T-helper 1 cell treated with Interleukin-12 subunit alpha and Interleukin-12 subunit beta and Interleukin-4 antibody, amounts not matched to agents 30 μg/mL and 1 μg/mL, for 36 hours (primary cell): Measurements from ENCODE around the gene ZMAT5.

Experiments
- H3K27ac Mint-ChIP-seq: one replicate; pipeline ENCODE4 v1.8.0; 2021; ENCODE audit warnings: mild to moderate bottlenecking, mixed read lengths
- H3K27me3 Mint-ChIP-seq: one replicate; pipeline ENCODE4 v1.8.0; 2021; ENCODE audit warnings: low read depth, mixed read lengths
- H3K36me3 Mint-ChIP-seq: one replicate; pipeline ENCODE4 v1.8.0; 2021; ENCODE audit warnings: low read depth, mixed read lengths
- H3K4me1 Mint-ChIP-seq: one replicate; pipeline ENCODE4 v1.8.0; 2021; ENCODE audit warnings: low read depth, mixed read lengths
- H3K4me3 Mint-ChIP-seq: one replicate; pipeline ENCODE4 v1.8.0; 2021; ENCODE audit warnings: mild to moderate bottlenecking, moderate library complexity, mixed read lengths
- H3K9me3 Mint-ChIP-seq: one replicate; pipeline ENCODE4 v1.8.0; 2021; ENCODE audit warnings: mixed read lengths

Gene ZMAT5

DNA sequence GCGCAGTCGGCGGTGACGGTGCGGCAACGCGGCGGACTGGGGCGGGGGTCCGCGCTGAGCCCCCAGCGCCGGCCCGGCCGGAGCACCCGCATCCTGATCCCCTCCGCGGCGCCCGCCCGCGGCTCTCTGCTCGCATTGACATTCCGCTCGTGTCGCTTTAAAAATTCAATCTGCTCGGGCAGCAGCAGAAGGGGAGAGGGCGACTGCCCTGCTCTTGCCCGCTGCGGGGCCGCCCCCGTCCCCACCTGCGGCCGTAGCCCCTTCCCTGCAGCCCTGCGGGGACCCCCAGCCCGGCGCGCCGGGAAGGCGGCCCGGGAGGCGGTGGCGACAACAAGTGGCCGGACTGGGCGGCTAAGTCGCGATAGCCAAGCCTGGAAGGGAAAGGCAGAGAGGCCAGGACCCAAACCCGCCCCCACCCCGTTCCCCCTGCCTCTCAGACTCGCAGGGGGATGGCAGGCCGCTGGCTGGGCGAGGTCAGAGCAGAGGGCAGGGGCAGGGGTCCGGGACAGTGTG, 45.9 kb downstream of the ZMAT5 start:
- peaks cover 38% of the 10 kb centered on the region for H3K27me3 Mint-ChIP-seq

DNA sequence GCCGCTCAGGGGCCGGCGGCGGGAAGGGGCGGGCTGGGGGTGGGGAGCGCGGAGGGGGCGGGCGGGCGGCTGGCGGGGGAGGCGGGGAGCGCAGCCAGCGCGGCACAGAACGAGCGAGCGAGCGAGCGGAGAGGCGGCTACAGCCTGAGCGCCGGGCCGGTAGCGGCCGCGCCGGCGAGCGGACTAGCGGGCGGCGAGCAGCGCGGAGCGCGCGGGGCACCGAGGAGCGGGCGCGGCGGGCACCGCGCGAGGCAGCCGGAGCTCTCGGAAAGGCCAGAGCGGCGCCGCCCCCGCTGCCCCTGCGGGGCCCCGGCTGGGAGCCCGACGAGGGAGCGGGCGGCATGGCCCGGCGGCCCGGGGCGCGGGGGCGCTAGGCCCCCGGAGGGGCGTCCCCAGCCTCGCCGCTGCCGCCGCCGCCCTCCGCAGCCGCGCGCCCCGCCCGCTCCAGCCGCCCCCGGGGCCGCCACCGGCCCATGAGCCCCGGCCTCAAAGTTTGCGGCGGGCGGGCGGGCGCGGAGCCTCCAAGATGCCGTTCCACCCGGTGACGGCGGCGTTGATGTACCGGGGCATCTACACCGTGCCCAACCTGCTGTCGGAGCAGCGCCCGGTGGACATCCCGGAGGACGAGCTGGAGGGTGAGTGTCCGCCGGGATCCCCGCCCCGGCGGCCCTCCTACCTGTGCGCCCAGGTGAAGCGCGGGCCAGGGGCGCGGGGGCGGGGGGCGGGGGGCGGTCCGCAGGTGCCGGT, 46.7 kb downstream of the ZMAT5 start, which contains the start of gene CABP7:
Gene CABP7 (plus strand): TSS at position 105 of the 747 bp plus-strand sequence. CDS start 422 bp downstream, at position 527.
- Mint-ChIP-seq H3K4me3 (no peak within 1 kb of the TSS), H3K36me3 (no peaks in the 10 kb centered on the region)

More for the DNA sequence above, 45.9 kb downstream of the ZMAT5 start:
- Mint-ChIP-seq H3K9me3 (no peaks in the 10 kb centered on the region), H3K4me3 (no peak overlapping the region), H3K27ac (no peak overlapping the region), H3K4me1 (peaks cover 3% of the 10 kb centered on the region), H3K36me3 (no peaks in the 10 kb centered on the region)

DNA sequence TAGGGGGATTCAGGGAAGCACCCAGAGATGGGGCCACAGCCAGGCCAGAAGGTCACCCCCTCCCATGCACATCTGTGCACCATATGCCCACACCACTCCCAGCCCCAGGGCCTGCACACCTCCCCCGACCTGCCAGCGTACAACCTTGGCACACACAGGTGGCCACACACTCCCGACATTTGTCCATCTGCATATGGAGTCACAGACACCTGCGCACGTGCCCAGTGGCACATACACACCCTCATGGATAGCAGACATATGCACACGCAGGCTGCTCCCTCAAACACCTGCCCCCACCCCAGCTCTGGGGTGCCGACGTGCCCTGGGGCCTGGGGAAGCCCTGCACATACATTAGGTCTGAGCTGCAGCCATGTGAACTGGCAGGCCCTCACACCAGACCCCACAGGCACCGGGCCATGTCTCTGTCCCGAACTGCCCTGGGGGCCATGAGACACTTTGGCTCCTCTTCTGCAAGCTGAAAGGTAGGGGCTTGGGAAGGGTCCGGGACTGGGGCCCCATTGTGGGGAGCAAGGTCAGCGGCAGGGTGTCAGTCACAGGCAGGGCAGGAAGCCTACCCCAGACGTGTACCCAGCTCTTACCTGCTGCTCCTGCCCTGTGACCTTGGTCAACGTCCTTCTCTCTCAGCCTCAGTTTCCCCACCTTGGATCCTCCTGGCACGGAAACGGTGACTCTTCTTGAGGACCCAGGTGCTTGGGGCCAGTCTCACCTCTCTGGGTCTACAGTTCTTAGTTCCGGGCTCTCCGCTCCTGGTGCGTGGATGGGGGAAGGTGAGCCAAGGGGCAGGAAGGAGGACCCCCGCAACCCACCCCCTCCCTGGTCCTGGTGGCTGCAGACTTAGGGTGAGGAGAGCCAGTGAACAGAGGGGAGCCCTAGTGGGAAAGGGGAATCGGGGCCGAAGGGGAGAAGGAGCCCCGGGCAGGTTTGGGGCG, 47.6 kb downstream of the ZMAT5 start:
- Mint-ChIP-seq H3K27me3 (peaks cover 38% of the 10 kb centered on the region), H3K27ac (no peak overlapping the region), H3K4me1 (peaks cover 3% of the 10 kb centered on the region), H3K9me3 (no peaks in the 10 kb centered on the region), H3K36me3 (no peaks in the 10 kb centered on the region), H3K4me3 (no peak overlapping the region)

More for the DNA sequence above, 46.7 kb downstream of the ZMAT5 start, which contains the start of gene CABP7:
- peaks cover 3% of the 10 kb centered on the region for H3K4me1 Mint-ChIP-seq
- H3K9me3 Mint-ChIP-seq: no peaks in the 10 kb centered on the region
- H3K27ac Mint-ChIP-seq: no peak within 1 kb of the TSS
- peaks cover 38% of the 10 kb centered on the region for H3K27me3 Mint-ChIP-seq

DNA sequence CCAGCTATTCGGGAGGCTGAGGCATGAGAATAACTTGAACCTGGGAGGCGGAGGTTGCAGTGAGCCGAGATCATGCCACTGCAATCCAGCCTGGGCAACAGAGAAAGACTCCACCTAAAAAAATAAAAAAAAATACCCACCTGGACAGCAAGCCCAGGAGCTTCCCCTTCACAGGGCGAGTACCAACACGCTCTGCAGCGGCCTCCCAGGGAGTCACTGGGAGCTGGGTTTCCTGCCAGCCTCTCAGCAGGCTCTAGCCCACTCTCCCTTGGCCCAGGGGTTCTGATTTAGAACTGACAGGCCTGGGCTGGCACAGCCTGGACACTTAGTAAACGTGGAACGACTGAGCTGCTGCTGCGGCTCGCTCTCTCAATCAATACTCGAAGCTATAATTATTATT, 49.0 kb downstream of the ZMAT5 start:
- H3K36me3 Mint-ChIP-seq: no peaks in the 10 kb centered on the region
- H3K9me3 Mint-ChIP-seq: no peaks in the 10 kb centered on the region
- H3K27ac Mint-ChIP-seq: no peak overlapping the region
- H3K27me3 Mint-ChIP-seq: peaks cover 38% of the 10 kb centered on the region
- peaks cover 3% of the 10 kb centered on the region for H3K4me1 Mint-ChIP-seq
- no peak overlapping the region for H3K4me3 Mint-ChIP-seq

GRCh38 chr22:29716814-29717545, 49.8 kb downstream of the ZMAT5 start:
- Mint-ChIP-seq H3K27ac (no peak overlapping the region), H3K4me3 (no peak overlapping the region), H3K9me3 (no peaks in the 10 kb centered on the region), H3K4me1 (peaks cover 3% of the 10 kb centered on the region), H3K36me3 (no peaks in the 10 kb centered on the region), H3K27me3 (peaks cover 42% of the 10 kb centered on the region)

DNA sequence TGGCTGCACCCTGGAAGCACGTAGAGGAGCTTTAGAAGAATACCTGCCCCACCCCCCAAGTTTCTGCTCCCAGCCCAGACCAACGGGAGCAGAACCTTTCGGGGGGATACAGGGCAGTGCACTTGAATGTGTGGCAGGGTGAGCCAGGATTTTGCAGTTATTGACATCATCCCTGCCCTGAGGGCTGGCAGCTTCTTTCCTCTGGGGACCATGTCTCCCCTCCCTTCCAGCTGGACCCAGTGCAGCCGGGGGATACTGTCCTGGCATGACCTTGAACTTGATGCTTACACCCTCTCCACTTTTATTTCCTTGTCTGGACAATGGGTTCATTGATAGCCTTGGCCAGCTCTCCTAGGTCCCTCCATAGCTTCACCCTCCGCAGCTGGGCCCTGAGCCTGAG, 51.1 kb downstream of the ZMAT5 start:
- Mint-ChIP-seq H3K27ac (no peak overlapping the region), H3K36me3 (no peaks in the 10 kb centered on the region), H3K27me3 (peaks cover 35% of the 10 kb centered on the region)

DNA sequence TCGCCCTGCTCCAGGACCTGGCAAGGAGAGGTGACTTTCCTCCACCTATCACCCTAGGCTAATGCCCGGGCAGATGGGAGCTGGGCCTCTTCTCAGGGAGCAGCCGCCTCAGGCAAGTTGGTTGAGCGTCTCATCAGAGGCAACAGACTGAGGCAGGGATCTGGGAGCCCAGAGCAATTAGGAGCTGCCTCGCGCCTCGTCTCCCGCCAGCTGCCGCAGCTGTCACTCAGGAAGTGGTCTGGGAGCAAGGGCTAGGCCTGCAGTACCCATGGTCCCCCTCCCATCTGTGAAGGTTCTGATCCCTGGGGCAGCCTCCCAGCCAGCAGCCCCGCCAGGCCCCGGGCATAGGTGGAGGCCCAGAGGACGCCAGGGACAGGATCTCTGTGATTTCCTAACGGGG, 51.6 kb downstream of the ZMAT5 start:
- Mint-ChIP-seq H3K27me3 (peaks cover 35% of the 10 kb centered on the region), H3K36me3 (no peaks in the 10 kb centered on the region), H3K9me3 (no peaks in the 10 kb centered on the region), H3K27ac (no peak overlapping the region), H3K4me3 (no peak overlapping the region), H3K4me1 (peaks cover 3% of the 10 kb centered on the region)

More for the DNA sequence above, 51.1 kb downstream of the ZMAT5 start:
- Mint-ChIP-seq H3K9me3 (no peaks in the 10 kb centered on the region), H3K4me1 (peaks cover 3% of the 10 kb centered on the region), H3K4me3 (no peak overlapping the region)

DNA sequence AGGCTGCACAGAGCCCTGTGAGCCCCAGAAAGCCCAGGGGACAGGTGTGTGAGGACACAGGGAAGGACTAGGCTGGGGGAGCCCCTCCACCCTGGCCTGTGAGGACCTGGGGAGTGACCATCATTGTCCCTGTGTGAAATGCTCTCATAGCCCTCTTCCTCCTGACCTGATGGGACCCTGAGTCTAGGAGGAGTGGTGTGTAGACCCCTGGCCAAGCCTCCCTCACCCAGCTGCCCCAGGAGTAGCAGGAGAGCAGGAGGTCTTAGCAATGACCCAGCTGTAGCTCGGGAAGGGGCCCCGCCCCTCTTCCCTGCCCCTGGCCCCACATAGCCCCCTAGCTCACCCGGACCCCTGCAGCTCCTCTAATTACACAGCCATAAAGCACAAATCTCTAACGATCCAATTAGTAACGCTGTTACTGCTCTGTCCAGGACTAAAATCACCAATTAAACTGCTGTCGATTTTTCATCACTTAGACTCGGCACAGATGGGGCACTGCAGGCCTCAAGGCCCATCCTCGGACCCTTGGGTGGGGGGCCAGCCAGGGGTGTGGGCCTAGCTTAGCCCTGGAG, 53.6 kb downstream of the ZMAT5 start:
- Mint-ChIP-seq H3K9me3 (no peaks in the 10 kb centered on the region), H3K4me1 (peaks cover 3% of the 10 kb centered on the region), H3K27ac (no peak overlapping the region), H3K27me3 (peaks cover 21% of the 10 kb centered on the region), H3K4me3 (no peak overlapping the region), H3K36me3 (no peaks in the 10 kb centered on the region)

GRCh38 chr22:29712119-29712518, 54.7 kb downstream of the ZMAT5 start:
- peaks cover 3% of the 10 kb centered on the region for H3K4me1 Mint-ChIP-seq
- H3K9me3 Mint-ChIP-seq: no peaks in the 10 kb centered on the region
- no peak overlapping the region for H3K4me3 Mint-ChIP-seq
- H3K36me3 Mint-ChIP-seq: no peaks in the 10 kb centered on the region
- H3K27me3 Mint-ChIP-seq: peaks cover 14% of the 10 kb centered on the region
- no peak overlapping the region for H3K27ac Mint-ChIP-seq

GRCh38 chr22:29710922-29711593, 55.7 kb downstream of the ZMAT5 start:
- Mint-ChIP-seq H3K27ac (no peak overlapping the region), H3K36me3 (no peaks in the 10 kb centered on the region), H3K4me1 (no peaks in the 10 kb centered on the region), H3K27me3 (peaks cover 6% of the 10 kb centered on the region), H3K4me3 (no peak overlapping the region), H3K9me3 (no peaks in the 10 kb centered on the region)

DNA sequence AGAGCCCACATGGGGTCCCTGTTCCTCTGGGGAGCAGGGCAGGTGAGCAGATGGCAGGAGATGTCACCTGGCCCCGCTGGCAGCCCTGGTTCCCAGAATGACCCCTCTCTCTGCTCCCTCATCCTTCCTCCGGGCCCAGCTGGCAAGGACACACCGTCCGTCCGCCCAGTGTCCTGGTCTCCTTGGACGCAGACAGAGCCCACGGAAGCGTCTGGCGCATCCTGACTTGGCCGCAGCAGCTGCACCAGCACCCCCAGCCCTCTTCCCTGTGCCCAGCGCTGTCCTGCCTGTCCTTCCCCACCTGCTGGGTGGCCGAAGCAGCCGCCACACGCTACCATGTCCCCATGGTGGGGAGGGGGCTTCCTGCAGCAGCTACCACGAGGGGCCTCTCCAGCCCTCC, 56.6 kb downstream of the ZMAT5 start:
- Mint-ChIP-seq H3K36me3 (no peaks in the 10 kb centered on the region), H3K4me1 (no peaks in the 10 kb centered on the region), H3K27ac (no peak overlapping the region), H3K4me3 (no peak overlapping the region), H3K9me3 (no peaks in the 10 kb centered on the region), H3K27me3 (peaks cover 6% of the 10 kb centered on the region)

DNA sequence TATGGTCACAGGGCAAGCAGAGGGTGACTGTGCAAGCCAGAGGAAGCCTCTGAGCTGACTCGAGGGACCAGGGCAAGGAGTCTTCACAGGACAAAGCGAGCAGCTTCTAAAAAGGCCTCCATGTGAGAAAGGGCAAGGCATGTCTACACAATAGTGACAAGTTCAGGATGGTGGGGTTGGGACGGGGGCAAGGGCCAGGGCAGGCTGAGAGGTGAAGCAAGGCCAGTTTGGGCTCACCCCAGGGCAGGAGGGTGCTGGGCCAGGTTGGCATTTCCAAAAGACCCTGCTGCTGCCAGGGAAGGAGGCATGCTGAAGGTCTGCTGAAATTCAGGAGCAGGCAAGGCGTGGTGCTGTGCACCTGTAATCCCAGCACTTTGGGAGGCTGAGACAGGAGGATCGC, 59.3 kb downstream of the ZMAT5 start:
- no peaks in the 10 kb centered on the region for H3K36me3 Mint-ChIP-seq
- peaks cover 6% of the 10 kb centered on the region for H3K27me3 Mint-ChIP-seq
- no peak overlapping the region for H3K27ac Mint-ChIP-seq

DNA sequence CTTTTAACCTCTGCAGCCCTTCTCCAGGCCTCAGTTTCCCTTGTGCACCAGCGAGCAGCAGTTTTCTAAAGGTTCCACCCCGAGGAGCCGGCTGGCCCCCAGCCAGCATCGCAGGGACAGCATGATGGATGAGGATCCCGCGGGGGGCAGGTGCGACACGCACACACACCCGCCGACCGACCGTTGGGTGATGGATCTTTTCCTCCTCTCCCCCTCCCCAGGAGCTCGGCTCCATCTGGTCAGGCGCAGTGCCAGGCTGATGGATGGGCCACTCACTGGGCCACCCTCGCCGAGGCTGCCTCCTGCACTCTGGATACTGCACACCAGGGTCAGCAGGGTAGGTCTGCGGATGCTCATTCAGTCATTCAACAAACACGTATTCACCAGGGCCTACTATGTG, 59.8 kb downstream of the ZMAT5 start:
- no peak overlapping the region for H3K27ac Mint-ChIP-seq
- no peaks in the 10 kb centered on the region for H3K9me3 Mint-ChIP-seq
- no peaks in the 10 kb centered on the region for H3K36me3 Mint-ChIP-seq
- H3K27me3 Mint-ChIP-seq: peaks cover 4% of the 10 kb centered on the region
- H3K4me1 Mint-ChIP-seq: peaks cover 2% of the 10 kb centered on the region
- H3K4me3 Mint-ChIP-seq: no peak overlapping the region

More for the DNA sequence above, 59.3 kb downstream of the ZMAT5 start:
- Mint-ChIP-seq H3K4me1 (peaks cover 2% of the 10 kb centered on the region), H3K4me3 (no peak overlapping the region), H3K9me3 (no peaks in the 10 kb centered on the region)
